ENCODE measurements around the gene GMDS.

Gene GMDS

DNA sequence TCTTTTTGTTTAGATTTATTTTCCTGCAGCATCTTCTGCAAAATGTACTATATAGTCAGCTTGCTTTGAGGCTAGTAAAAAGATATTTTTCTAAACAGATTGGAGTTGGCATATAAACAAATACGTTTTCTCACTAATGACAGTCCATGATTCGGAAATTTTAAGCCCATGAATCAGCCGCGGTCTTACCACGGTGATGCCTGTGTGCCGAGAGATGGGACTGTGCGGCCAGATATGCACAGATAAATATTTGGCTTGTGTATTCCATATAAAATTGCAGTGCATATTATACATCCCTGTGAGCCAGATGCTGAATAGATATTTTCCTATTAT, 632.5 kb downstream of the GMDS start:
- DNase-seq (ENCODE audit: low spot score): no peak

DNA sequence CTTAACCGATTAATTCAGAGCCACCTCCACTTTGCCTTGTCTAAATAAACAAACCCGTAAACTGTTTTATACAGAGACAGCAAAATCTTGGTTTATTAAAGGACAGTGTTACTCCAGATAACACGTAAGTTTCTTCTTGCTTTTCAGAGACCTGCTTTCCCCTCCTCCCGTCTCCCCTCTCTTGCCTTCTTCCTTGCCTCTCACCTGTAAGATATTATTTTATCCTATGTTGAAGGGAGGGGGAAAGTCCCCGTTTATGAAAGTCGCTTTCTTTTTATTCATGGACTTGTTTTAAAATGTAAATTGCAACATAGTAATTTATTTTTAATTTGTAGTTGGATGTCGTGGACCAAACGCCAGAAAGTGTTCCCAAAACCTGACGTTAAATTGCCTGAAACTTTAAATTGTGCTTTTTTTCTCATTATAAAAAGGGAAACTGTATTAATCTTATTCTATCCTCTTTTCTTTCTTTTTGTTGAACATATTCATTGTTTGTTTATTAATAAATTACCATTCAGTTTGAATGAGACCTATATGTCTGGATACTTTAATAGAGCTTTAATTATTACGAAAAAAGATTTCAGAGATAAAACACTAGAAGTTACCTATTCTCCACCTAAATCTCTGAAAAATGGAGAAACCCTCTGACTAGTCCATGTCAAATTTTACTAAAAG, 633.0 kb downstream of the GMDS start:
- DNase-seq (ENCODE audit: low spot score): no peak

- no peak for DNase-seq (ENCODE audit: low spot score)
These were observed 633.7 kb downstream of the GMDS start for GRCh38 chr6:1611572-1612298.

- no peak for DNase-seq (ENCODE audit: low spot score)
These were observed 634.2 kb downstream of the GMDS start for GRCh38 chr6:1611322-1611571.

- DNase-seq (ENCODE audit: low spot score): no peak
These were observed 634.7 kb downstream of the GMDS start for GRCh38 chr6:1610497-1611321.

GRCh38 chr6:1609648-1610496, 635.5 kb downstream of the GMDS start, which contains the start of gene FOXC1:
Gene FOXC1 (plus strand): TSS chr6:1609915. CDS start chr6:1610446, 531 bp downstream.
- no peak for DNase-seq (ENCODE audit: low spot score)

- DNase-seq (ENCODE audit: low spot score): no peak
These were observed 636.3 kb downstream of the GMDS start for GRCh38 chr6:1609041-1609647.

- no peak for DNase-seq (ENCODE audit: low spot score)
These were observed 637.0 kb downstream of the GMDS start for GRCh38 chr6:1608222-1609040.

GRCh38 chr6:1607516-1608221, 637.7 kb downstream of the GMDS start:
- DNase-seq (ENCODE audit: low spot score): no peak

GRCh38 chr6:1606780-1607515, 638.5 kb downstream of the GMDS start:
- DNase-seq (ENCODE audit: low spot score): no peak

GRCh38 chr6:1605893-1606779, 639.3 kb downstream of the GMDS start:
- no peak for DNase-seq (ENCODE audit: low spot score)

DNA sequence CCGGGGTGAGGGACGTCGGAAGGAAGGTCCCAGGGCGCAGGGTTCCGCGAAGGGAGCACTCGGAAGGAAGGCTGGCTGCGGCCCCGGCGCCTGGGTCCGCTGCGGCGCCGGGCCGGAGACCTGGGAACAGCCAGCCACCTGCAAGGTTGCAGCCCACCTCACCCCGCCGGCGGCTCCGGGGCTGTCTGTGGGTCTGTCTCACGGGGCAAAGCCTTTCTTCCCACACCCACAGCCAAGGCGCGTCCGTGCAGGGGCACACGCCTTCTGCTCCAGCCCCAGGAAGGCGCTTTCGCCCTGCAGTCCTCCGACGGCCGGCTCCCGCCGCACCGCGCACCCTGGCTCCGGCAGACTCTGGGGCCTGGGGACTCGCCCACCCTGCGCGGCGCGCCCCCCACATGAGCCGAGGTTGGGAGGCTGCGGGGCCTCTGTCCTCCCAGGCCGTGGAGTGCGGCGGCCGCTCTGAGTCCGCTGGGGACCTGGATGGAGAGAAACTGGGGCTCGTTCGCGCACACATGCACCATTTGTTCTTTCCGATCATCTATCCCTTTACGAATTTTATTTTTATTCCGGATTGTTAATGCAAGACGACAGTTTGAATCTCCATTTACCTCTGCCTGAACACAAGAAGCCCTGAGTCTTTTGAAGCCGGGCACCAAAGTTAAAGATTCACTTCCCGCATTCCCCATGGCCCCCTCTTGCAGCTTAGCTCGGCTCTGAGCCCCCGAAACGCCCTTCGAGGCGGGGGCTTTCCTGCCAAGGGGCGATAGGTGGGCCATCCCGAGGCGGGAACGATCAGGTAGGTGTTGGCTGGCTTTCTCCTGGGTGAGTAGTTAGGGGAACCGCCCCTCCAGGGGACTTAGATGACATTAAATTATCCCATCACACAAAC, 640.2 kb downstream of the GMDS start:
- no peak for DNase-seq (ENCODE audit: low spot score)

- no peak for DNase-seq (ENCODE audit: low spot score)
These were observed 641.0 kb downstream of the GMDS start for GRCh38 chr6:1604158-1605003.

- no peak for DNase-seq (ENCODE audit: low spot score)
These were observed 641.7 kb downstream of the GMDS start for GRCh38 chr6:1603708-1604107.

DNA sequence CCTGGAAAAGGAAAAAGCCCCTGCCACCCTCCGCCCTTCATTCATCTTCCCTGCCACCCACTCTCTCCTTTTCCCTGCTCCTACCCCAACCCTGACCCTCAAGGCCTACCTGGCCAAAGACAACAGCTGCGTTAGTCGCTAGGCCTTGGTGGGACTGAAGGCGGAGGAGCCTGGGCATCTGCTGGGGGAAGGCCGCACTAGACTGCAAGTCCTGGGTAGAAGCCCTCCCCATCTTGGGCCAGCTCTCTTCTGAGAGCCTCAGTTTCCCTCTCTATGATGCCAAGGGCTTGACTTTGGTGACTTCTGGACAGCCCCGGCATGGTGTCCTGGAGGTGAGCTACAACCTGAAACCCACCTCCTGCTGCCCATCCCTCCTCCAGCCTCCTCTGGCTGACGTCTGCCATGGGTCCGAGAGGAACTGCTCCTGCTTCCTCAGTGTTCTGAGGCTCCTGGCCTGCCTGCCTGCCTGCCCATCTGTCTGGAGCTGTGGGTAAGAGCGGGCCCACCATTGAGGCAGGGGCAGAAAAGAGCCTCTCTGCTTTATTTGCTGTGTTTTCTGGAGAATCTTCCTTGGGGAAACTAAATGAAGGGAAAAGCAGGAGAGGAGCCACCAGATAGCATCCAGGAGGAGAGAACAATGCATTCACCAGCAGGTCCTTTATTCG, 643.2 kb downstream of the GMDS start:
- DNase-seq (ENCODE audit: low spot score): no peak
